ENCODE data around the gene C20orf144.

DNA sequence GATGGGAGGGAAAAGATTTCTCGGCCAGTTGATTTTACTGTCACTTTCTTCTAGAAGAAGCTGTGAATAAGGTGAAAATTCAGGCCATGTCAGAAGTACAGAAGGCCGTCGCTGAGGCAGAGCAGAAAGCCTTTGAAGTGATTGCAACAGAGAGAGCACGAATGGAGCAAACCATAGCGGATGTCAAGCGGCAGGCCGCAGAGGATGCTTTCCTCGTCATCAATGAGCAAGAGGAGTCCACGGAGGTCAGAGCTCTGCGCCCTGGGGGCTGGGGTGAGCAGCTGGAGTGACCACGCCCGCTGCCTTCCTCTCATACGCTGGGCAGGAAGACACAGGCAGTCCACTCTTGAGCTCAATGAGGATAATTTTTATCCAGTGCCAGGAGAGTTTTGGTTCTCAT is 21.8 kb upstream of the C20orf144 start:
- no peak for TF ChIP-seq POLR2A (IDR thresholded peaks at IDR 0.05)
- TF ChIP-seq, protein P1, sequence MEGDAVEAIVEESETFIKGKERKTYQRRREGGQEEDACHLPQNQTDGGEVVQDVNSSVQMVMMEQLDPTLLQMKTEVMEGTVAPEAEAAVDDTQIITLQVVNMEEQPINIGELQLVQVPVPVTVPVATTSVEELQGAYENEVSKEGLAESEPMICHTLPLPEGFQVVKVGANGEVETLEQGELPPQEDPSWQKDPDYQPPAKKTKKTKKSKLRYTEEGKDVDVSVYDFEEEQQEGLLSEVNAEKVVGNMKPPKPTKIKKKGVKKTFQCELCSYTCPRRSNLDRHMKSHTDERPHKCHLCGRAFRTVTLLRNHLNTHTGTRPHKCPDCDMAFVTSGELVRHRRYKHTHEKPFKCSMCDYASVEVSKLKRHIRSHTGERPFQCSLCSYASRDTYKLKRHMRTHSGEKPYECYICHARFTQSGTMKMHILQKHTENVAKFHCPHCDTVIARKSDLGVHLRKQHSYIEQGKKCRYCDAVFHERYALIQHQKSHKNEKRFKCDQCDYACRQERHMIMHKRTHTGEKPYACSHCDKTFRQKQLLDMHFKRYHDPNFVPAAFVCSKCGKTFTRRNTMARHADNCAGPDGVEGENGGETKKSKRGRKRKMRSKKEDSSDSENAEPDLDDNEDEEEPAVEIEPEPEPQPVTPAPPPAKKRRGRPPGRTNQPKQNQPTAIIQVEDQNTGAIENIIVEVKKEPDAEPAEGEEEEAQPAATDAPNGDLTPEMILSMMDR (IDR thresholded peaks at IDR 0.05): no peak
- TF ChIP-seq POLR2AphosphoS5 (IDR thresholded peaks at IDR 0.05): no peak

All from transverse colon (tissue), 4 donors.